SK-N-MC (cell line): ENCODE measurements around the gene ZNF775.

Experiments used
- EZH2 ChIP-seq: fragments of 200-600 bp; sonication (generic); IDR thresholded peaks from one replicate; pipeline ENCODE4 v1.6.1; 2017; ENCODE audit warnings: antibody characterized with exemption
- FOXP2 ChIP-seq: optimal IDR thresholded peaks from 2 replicates; pipeline ENCODE3; 2011; ENCODE audit warnings: mild to moderate bottlenecking, moderate library complexity; ENCODE audit not compliant: insufficient read depth; ENCODE audit errors: extremely low read length, control extremely low read depth
- POLR2AphosphoS5 ChIP-seq: IDR thresholded peaks from 2 replicates; pipeline ENCODE4 v1.6.1; 2012; ENCODE audit warnings: mild to moderate bottlenecking, low read depth, low read length, borderline replicate concordance

DNA sequence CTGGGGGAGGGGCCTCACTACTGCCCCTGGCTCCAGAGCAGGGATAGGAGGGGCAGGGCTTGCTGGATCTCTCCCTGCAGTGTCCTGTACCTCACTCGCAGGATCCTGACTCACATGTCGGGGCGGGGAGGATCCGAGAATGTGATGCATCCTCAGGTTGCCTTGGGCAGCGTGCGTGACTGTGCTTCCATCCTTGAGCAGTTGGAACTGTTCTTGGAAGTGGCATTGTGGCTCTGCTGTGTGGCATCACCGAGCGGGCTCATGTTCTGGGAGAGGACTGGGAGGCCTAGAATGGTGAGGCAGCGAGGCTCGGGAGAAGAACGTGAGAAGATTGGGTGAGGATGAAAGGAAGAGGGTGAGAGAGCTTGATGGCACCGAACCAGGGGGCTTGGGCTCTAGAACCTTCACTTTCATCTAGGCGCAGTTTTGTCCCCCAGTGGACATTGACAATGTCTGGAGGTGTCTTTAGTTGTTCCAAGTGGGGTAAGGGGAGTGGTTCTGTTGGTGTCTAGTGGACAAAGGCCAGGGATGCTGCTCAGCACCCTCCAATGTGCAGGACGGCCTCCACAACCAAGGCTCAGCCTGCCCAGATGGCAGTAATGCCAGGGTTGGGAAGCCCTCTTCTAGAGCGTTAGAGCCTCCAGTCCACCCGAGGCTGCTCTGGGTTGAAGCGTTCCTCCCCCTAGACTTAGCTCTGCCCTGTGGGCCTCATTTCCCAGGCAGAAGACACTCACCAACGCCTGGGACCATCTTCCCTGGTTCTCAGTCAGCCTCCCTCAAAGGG lies 46.1 kb upstream of the ZNF775 start:
- TF ChIP-seq POLR2AphosphoS5 = no peak
- no peak for TF ChIP-seq EZH2
- TF ChIP-seq FOXP2 = no peak
